GM12878 (cell line): ENCODE data around the gene ST8SIA3. TPM values are rescaled to one million over a fixed set of nuclear protein-coding genes. Genes with fewer than 3 reads are reported as not detected.

ENCODE experiments used
- ATAC-seq: fragments of 200-7000 bp; cut with Tn5 transposase; 3 replicates; pipeline ENCODE4 v1.9.1; 2020; ENCODE audit warnings: mild to moderate bottlenecking, moderate library complexity
- BruUV-seq: library from RNA; stranded (reverse); fragments of 400-500 nt; replicated peaks from 2 replicates; lab custom pipeline; 2021; lab: Mats Ljungman, UMichigan
- CTCF ChIA-PET: fragments of 300-600 bp; sonication (Branson Sonifier 250); formaldehyde crosslinking; extraction: SDS; loops from one replicate; lab custom pipeline; 2021; ENCODE audit warnings: inconsistent platforms; lab: Yijun Ruan, JAX
- POLR2A ChIA-PET: fragments of 350-600 bp; formaldehyde crosslinking; extraction: SDS; loops from one replicate; lab custom pipeline; 2021; ENCODE audit warnings: inconsistent platforms; lab: Charles Lee
- RAD21 ChIA-PET: fragments of 300-600 bp; sonication (Branson Sonifier 250); formaldehyde crosslinking; loops from one replicate; lab custom pipeline; 2023; ENCODE audit warnings: antibody characterized with exemption; ENCODE audit not compliant: unreplicated experiment; lab: Charles Lee
- SMC1A ChIA-PET: fragments of 300-600 bp; sonication (Branson Sonifier 250); formaldehyde crosslinking; loops from one replicate; lab custom pipeline; 2023; ENCODE audit not compliant: unreplicated experiment, uncharacterized antibody; lab: Charles Lee
- DNase-seq: peaks from one replicate; pipeline ENCODE4 v3.0.0-alpha.2; 2011; ENCODE audit warnings: low read depth, low spot score
- FAIRE-seq: peaks from 3 replicates; lab custom pipeline; 2011; peaks lifted over from hg19 to GRCh38; lab: Jason Lieb, UNC
- H2AFZ ChIP-seq: 2 replicates; pipeline ENCODE4 v1.6.0; 2011; ENCODE audit warnings: low read depth, low read length, control low read depth; ENCODE audit not compliant: control insufficient read depth
- H3K27ac ChIP-seq: 2 replicates; pipeline ENCODE4 v1.5.1; 2011; ENCODE audit warnings: control low read depth; ENCODE audit not compliant: control insufficient read depth, insufficient read depth
- H3K27me3 ChIP-seq, 2 experiments: replicated peaks in 1 of 2; 2 replicates each; pipeline versions ENCODE4 v1.6.0 to v1.6.1; 2011; ENCODE audit warnings: low read length in 1 of 2; ENCODE audit not compliant: control insufficient read depth in 2 of 2, insufficient read depth in 2 of 2
- H3K36me3 ChIP-seq, 2 experiments: 2 replicates each; pipeline ENCODE4 v1.5.1; 2011; ENCODE audit warnings: low read length in 1 of 2; ENCODE audit not compliant: control insufficient read depth in 2 of 2, insufficient read depth in 2 of 2
- H3K4me1 ChIP-seq: 2 replicates; pipeline ENCODE4 v1.6.1; 2011; ENCODE audit warnings: mild to moderate bottlenecking, low read length, moderate library complexity, mixed read lengths; ENCODE audit not compliant: control insufficient read depth, insufficient read depth
- H3K4me2 ChIP-seq: 2 replicates; pipeline ENCODE4 v1.6.0; 2011; ENCODE audit warnings: control low read depth; ENCODE audit not compliant: control insufficient read depth, insufficient read depth
- H3K4me3 ChIP-seq: fragments of 200-600 bp; sonication (generic); 2 replicates; pipeline ENCODE4 v1.5.1; 2016
- H3K79me2 ChIP-seq: 2 replicates; pipeline ENCODE4 v1.6.0; 2011; ENCODE audit warnings: low read length; ENCODE audit not compliant: control insufficient read depth, insufficient read depth
- H3K9ac ChIP-seq: 2 replicates; pipeline ENCODE4 v1.8.0; 2011; ENCODE audit warnings: low read length, control low read depth, mixed read lengths; ENCODE audit not compliant: control insufficient read depth, insufficient read depth
- H3K9me3 ChIP-seq: replicated peaks from 3 replicates; pipeline ENCODE4 v1.5.1; 2011; ENCODE audit warnings: mild to moderate bottlenecking, low read length; ENCODE audit not compliant: control insufficient read depth, insufficient read depth
- H4K20me1 ChIP-seq: 2 replicates; pipeline ENCODE4 v1.6.0; 2011; ENCODE audit not compliant: control insufficient read depth, insufficient read depth
- ATF2 ChIP-seq: IDR thresholded peaks from 2 replicates; pipeline ENCODE4 v1.6.1; 2012; ENCODE audit warnings: low read length, inconsistent platforms
- BRCA1 ChIP-seq: IDR thresholded peaks from 2 replicates; pipeline ENCODE4 v1.6.1; 2011; ENCODE audit warnings: low read depth, low read length, improper control_type of control experiment
- CHD1 ChIP-seq: IDR thresholded peaks from 2 replicates; pipeline ENCODE4 v1.6.1; 2012; ENCODE audit warnings: low read depth, low read length, improper control_type of control experiment
- E2F4 ChIP-seq: IDR thresholded peaks from 2 replicates; pipeline ENCODE4 v1.6.1; 2012; ENCODE audit warnings: low read depth, low read length, improper control_type of control experiment
- EED ChIP-seq: sonication (generic); IDR thresholded peaks from 2 replicates; pipeline ENCODE4 v1.6.1; 2016; ENCODE audit warnings: antibody characterized with exemption, low read depth
- JUND ChIP-seq: IDR thresholded peaks from 2 replicates; pipeline ENCODE4 v1.6.1; 2012; ENCODE audit warnings: low read depth, mild to moderate bottlenecking, low read length, improper control_type of control experiment, moderate library complexity
- MEF2A ChIP-seq: IDR thresholded peaks from 2 replicates; pipeline ENCODE4 v1.6.1; 2011; ENCODE audit warnings: low read depth, mild to moderate bottlenecking, low read length, moderate library complexity; ENCODE audit not compliant: insufficient read depth
- MXI1 ChIP-seq: fragments of 150-350 bp; IDR thresholded peaks from 2 replicates; pipeline ENCODE4 v1.6.1; 2011; ENCODE audit warnings: low read depth, mild to moderate bottlenecking, inconsistent platforms, low read length, improper control_type of control experiment
- NKRF ChIP-seq: fragments of 450-650 bp; conservative IDR thresholded peaks from 2 replicates; pipeline ENCODE4 v1.6.1; 2017; ENCODE audit warnings: mild to moderate bottlenecking, moderate library complexity
- RELA ChIP-seq: fragments of 450-650 bp; IDR thresholded peaks from 2 replicates; pipeline ENCODE4 v1.8.0; 2014; ENCODE audit warnings: borderline replicate concordance; ENCODE audit not compliant: partially characterized antibody
- STAT1 ChIP-seq: fragments of 450-650 bp; conservative IDR thresholded peaks from 2 replicates; pipeline ENCODE4 v1.6.1; 2014; ENCODE audit warnings: antibody characterized with exemption, mild to moderate bottlenecking
- TAF1 ChIP-seq: IDR thresholded peaks from 2 replicates; pipeline ENCODE4 v1.6.1; 2011; ENCODE audit warnings: mild to moderate bottlenecking, low read depth, low read length, borderline replicate concordance
- TCF3 ChIP-seq: IDR thresholded peaks from 2 replicates; pipeline ENCODE4 v1.6.1; 2012; ENCODE audit warnings: low read depth, mild to moderate bottlenecking, low read length, borderline replicate concordance; ENCODE audit not compliant: insufficient read depth
- ZNF687 ChIP-seq: fragments of 450-650 bp; IDR thresholded peaks from 2 replicates; pipeline ENCODE4 v1.6.1; 2017; ENCODE audit warnings: mild to moderate bottlenecking, moderate library complexity
- WGBS: methylation state at CpG from one replicate; pipeline ENCODE4 v1.1.6; 2016; ENCODE audit warnings: low lambda C conversion rate; ENCODE audit not compliant: insufficient replicate concordance, insufficient coverage; ENCODE audit errors: missing lambda C conversion rate; 5-methylcytosine and 5-hydroxymethylcytosine counted together
- in situ Hi-C: fragments of 300-500 bp; cut with MboI; formaldehyde crosslinking; loops from 9 replicates; pipeline ENCODE4 v1.14.3; 2018; ENCODE audit warnings: mixed read lengths
- intact Hi-C: fragments of 100-400 bp; cut with micrococcal nuclease; formaldehyde crosslinking; loops from one replicate; pipeline ENCODE4 v1.14.2; 2022; ENCODE audit not compliant: unreplicated experiment
- polyA plus RNA-seq, 11 experiments: library from polyadenylated mRNA; depleted of rRNA in 4 of 11; unstranded in 6 of 11; stranded (reverse) in 5 of 11; fragments of >200 nt; fragmentation: Nextera tagmentation in 4 of 11; fragmentation: Illumina TruSeq in 1 of 11; extraction: Ambion mirVana in 4 of 11; extraction: Trizol in 1 of 11; gene quantifications; 1 replicate in 1 of 11; 2 replicates in 10 of 11; pipeline versions ENCODE4 v1.2.1 to v1.2.3, GENCODE V29; 2011 to 2016; ENCODE audit warnings: inconsistent platforms in 2 of 11, missing spikeins in 2 of 11, low read depth in 1 of 11
- total RNA-seq, 4 experiments: library from RNA; depleted of rRNA in 3 of 4; stranded (reverse); fragments of >200 nt in 3 of 4; fragmentation: Illumina TruSeq in 1 of 4; extraction: Trizol in 1 of 4; gene quantifications; 2 replicates each; pipeline versions ENCODE4 v1.2.1 to v1.2.3, GENCODE V29; 2013 to 2021

ST8SIA3 gene
- total and polyA plus RNA-seq, 10 of the 15 experiments (the other 5 are each of a cell fraction or from before 2014, with no cell fraction given) = under 0.01 TPM; not detected in 9

GRCh38 chr18:57334383-57334782 is 18.0 kb upstream of the ST8SIA3 start (continued):
- TF ChIP-seq ZNF687 (no peak), RELA (no peak), EED (no peak), ATF2 (no peak), CHD1 (no peak), E2F4 (no peak)
- TF ChIP-seq, all 136 proteins: peak for 0

- Histone ChIP-seq H3K36me3 (no peaks in the 10 kb centered on the region), H4K20me1 (no peaks in the 10 kb centered on the region), H3K9ac (no peak overlapping the region), H3K27me3 (no peaks in the 10 kb centered on the region; a peak in 2 of 4 replicates), H3K27ac (no peak overlapping the region), H2AFZ (no peak overlapping the region), H3K79me2 (no peaks in the 10 kb centered on the region), H3K9me3 (no peaks in the 10 kb centered on the region), H3K4me2 (no peak overlapping the region), H3K4me3 (no peak overlapping the region), H3K4me1 (no peaks in the 10 kb centered on the region)
- BruUV-seq = no TSS peak
- ATAC-seq (no peak), DNase-seq (no peak), FAIRE-seq (no peak)
- ChIA-PET POLR2A (no interaction called here), SMC1A (no interaction called here), RAD21 (no interaction called here), CTCF (no interaction called here)
- intact Hi-C loops (no loop called here), in situ Hi-C loops (no loop called here)
- WGBS = 0% methylated on average over 2 of the region's 2 CpGs
- TF ChIP-seq JUND (no peak), MXI1 (no peak), TCF3 (no peak), TAF1 (no peak), STAT1 (no peak), NKRF (no peak), BRCA1 (no peak), MEF2A (no peak)
Observed at GRCh38 chr18:57336343-57336742, 16.0 kb upstream of the ST8SIA3 start.
